ENCODE results near the gene CERT1. TPM values are rescaled to one million over a fixed set of nuclear protein-coding genes. Genes with fewer than 3 reads are reported as not detected.
"Not testable (repeated sequence)": the region's sequence is repeated elsewhere in the genome, so short reads cannot be mapped to it uniquely, and the experiment has no call there.

The CERT1 gene
- total RNA-seq, 1 donor from 2014 or later: 45.4 TPM

DNA sequence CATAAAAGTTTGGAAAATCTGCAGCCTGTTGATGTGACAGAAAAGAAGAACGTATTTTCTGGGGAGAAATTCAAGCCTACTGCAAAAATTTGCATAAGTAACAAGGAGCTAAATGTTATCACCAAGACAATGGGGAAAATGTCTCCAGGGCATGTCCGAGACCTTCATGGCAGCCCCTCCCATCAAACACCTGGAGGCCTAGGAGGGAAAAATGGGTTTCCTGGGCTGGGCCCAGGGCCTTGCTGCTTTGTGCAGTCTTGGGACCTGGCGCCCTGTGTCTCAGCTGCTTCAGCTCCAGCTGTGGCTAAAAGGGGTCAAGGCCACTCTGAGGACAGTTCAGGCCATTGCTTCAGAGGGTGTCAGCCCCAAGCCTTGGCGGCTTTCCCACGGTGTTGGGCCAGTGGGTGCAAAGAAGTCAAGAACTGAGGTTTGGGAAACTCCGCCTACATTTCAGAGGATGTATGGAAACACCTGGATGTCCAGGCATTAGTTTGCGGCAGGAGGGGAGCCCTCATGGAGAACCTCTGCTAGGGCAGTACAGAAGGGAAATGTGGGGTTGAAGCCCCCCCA lies 13.1 kb downstream of the CERT1 start:
- Mint-ChIP-seq H3K9me3 (ENCODE audit: unreplicated experiment) (no peaks in the 10 kb centered on the region), H3K27me3 (ENCODE audit: unreplicated experiment) (no peaks in the 10 kb centered on the region), H3K36me3 (ENCODE audit: unreplicated experiment) (peaks cover 17% of the 10 kb centered on the region), H3K4me1 (ENCODE audit: low read depth, unreplicated experiment) (peaks cover 2% of the 10 kb centered on the region), H3K27ac (ENCODE audit: unreplicated experiment) (no peak overlapping the region), H3K4me3 (ENCODE audit: unreplicated experiment) (no peak overlapping the region)
- no peak for DNase-seq
- TF ChIP-seq, protein P1, sequence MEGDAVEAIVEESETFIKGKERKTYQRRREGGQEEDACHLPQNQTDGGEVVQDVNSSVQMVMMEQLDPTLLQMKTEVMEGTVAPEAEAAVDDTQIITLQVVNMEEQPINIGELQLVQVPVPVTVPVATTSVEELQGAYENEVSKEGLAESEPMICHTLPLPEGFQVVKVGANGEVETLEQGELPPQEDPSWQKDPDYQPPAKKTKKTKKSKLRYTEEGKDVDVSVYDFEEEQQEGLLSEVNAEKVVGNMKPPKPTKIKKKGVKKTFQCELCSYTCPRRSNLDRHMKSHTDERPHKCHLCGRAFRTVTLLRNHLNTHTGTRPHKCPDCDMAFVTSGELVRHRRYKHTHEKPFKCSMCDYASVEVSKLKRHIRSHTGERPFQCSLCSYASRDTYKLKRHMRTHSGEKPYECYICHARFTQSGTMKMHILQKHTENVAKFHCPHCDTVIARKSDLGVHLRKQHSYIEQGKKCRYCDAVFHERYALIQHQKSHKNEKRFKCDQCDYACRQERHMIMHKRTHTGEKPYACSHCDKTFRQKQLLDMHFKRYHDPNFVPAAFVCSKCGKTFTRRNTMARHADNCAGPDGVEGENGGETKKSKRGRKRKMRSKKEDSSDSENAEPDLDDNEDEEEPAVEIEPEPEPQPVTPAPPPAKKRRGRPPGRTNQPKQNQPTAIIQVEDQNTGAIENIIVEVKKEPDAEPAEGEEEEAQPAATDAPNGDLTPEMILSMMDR (IDR thresholded peaks at IDR 0.05; ENCODE audit: partially characterized antibody, unreplicated experiment): no peak

- H3K4me1 Mint-ChIP-seq (ENCODE audit: low read depth, unreplicated experiment): peaks cover 2% of the 10 kb centered on the region
- peaks cover 23% of the 10 kb centered on the region for H3K36me3 Mint-ChIP-seq (ENCODE audit: unreplicated experiment)
- H3K4me3 Mint-ChIP-seq (ENCODE audit: unreplicated experiment): no peak overlapping the region
- H3K27ac Mint-ChIP-seq (ENCODE audit: unreplicated experiment): no peak overlapping the region
- TF ChIP-seq, protein P1 (IDR thresholded peaks at IDR 0.05; ENCODE audit: partially characterized antibody, unreplicated experiment): no peak
- no peaks in the 10 kb centered on the region for H3K27me3 Mint-ChIP-seq (ENCODE audit: unreplicated experiment)
- no peak for DNase-seq
- no peaks in the 10 kb centered on the region for H3K9me3 Mint-ChIP-seq (ENCODE audit: unreplicated experiment)
These were observed 15.4 kb downstream of the CERT1 start for GRCh38 chr5:75496026-75496425.

DNA sequence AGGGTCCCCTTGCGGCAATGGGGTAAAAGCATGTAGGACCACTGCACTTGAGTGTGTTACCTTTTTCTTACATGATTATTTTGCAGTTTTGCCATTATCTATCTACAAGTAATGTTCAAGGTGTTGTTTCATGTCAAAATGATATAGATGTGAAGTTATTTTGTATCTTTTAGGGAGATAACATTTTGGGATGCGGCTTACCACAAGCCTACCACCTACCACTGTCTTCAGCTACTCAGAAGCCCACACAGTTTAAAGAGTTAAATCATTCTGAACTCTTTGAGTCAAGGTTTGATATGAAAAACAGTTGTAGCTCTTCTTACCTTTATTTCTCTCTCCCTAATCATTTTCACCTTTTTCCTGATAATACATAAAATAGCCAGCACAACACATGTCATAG lies 19.8 kb downstream of the CERT1 start:
- Mint-ChIP-seq H3K4me3 (ENCODE audit: unreplicated experiment) (no peak overlapping the region), H3K9me3 (ENCODE audit: unreplicated experiment) (peaks cover 7% of the 10 kb centered on the region), H3K4me1 (ENCODE audit: low read depth, unreplicated experiment) (no peaks in the 10 kb centered on the region), H3K27ac (ENCODE audit: unreplicated experiment) (no peak overlapping the region), H3K27me3 (ENCODE audit: unreplicated experiment) (no peaks in the 10 kb centered on the region), H3K36me3 (ENCODE audit: unreplicated experiment) (peaks cover 38% of the 10 kb centered on the region)
- DNase-seq: no peak
- TF ChIP-seq, protein P1 (IDR thresholded peaks at IDR 0.05; ENCODE audit: partially characterized antibody, unreplicated experiment): no peak

DNA sequence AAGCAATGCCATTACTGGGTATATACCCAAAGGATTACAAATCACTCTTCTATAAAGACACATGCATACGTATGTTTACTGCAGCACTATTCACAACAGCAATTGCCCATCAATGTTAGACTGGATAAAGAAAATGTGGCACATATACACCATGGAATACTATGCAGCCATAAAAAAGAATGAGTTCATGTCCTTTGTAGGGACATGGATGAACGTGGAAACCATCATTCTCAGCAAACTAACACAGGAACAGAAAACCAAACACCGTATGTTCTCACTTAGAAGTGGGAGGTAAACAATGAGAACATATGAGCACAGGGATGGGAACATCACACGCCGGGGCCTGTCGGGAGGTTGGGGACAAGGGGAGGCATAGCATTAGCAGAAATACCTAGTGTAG lies 21.6 kb downstream of the CERT1 start:
- not testable (repeated sequence) for H3K4me1 Mint-ChIP-seq (ENCODE audit: low read depth, unreplicated experiment); H3K27ac Mint-ChIP-seq (ENCODE audit: unreplicated experiment); H3K27me3 Mint-ChIP-seq (ENCODE audit: unreplicated experiment); DNase-seq; H3K4me3 Mint-ChIP-seq (ENCODE audit: unreplicated experiment)
- peaks cover 11% of the 10 kb centered on the region for H3K9me3 Mint-ChIP-seq (ENCODE audit: unreplicated experiment)
- peaks cover 43% of the 10 kb centered on the region for H3K36me3 Mint-ChIP-seq (ENCODE audit: unreplicated experiment)

- TF ChIP-seq, protein P1 (IDR thresholded peaks at IDR 0.05; ENCODE audit: partially characterized antibody, unreplicated experiment): no peak
- H3K9me3 Mint-ChIP-seq (ENCODE audit: unreplicated experiment): peaks cover 13% of the 10 kb centered on the region
- H3K27ac Mint-ChIP-seq (ENCODE audit: unreplicated experiment): no peak overlapping the region
- H3K36me3 Mint-ChIP-seq (ENCODE audit: unreplicated experiment): peaks cover 37% of the 10 kb centered on the region
- no peak overlapping the region for H3K4me3 Mint-ChIP-seq (ENCODE audit: unreplicated experiment)
- DNase-seq: no peak
- peaks cover 1% of the 10 kb centered on the region for H3K27me3 Mint-ChIP-seq (ENCODE audit: unreplicated experiment)
- no peaks in the 10 kb centered on the region for H3K4me1 Mint-ChIP-seq (ENCODE audit: low read depth, unreplicated experiment)
These were observed 26.8 kb downstream of the CERT1 start for GRCh38 chr5:75484605-75485004.

Data from glutamatergic neuron (in vitro differentiated cells).